GM19372 (cell line): ENCODE results near the gene RARRES2.

ENCODE experiments used
- ATAC-seq: cut with Tn5 transposase; IDR thresholded peaks from one replicate; pipeline ENCODE4 v1.9.1; 2021; ENCODE audit warnings: mild to moderate bottlenecking, low read depth, moderate library complexity; ENCODE audit not compliant: unreplicated experiment

RARRES2 gene

GRCh38 chr7:150377196-150377595 is 35.8 kb upstream of the RARRES2 start:
- no peak for ATAC-seq

- ATAC-seq, result no peak
Observed at GRCh38 chr7:150376560-150376959, 35.1 kb upstream of the RARRES2 start.

GRCh38 chr7:150375662-150376521 is 34.5 kb upstream of the RARRES2 start:
- ATAC-seq, result no peak

GRCh38 chr7:150374472-150374871 is 33.0 kb upstream of the RARRES2 start:
- no peak for ATAC-seq

GRCh38 chr7:150374026-150374425 is 32.6 kb upstream of the RARRES2 start:
- no peak for ATAC-seq

GRCh38 chr7:150373049-150373801 is 31.8 kb upstream of the RARRES2 start:
- no peak for ATAC-seq

- ATAC-seq, result no peak
Observed at GRCh38 chr7:150372271-150373048, 31.0 kb upstream of the RARRES2 start.

- no peak for ATAC-seq
Observed at GRCh38 chr7:150371996-150372270, 30.5 kb upstream of the RARRES2 start.

- ATAC-seq, result no peak
Observed at GRCh38 chr7:150371131-150371995, 29.9 kb upstream of the RARRES2 start.

GRCh38 chr7:150370612-150371071 is 29.2 kb upstream of the RARRES2 start:
- ATAC-seq, result no peak

- no peak for ATAC-seq
Observed at GRCh38 chr7:150369748-150370501, 28.5 kb upstream of the RARRES2 start.

GRCh38 chr7:150368884-150369747 is 27.7 kb upstream of the RARRES2 start:
- ATAC-seq, result peak; percentile 37

- peak; percentile 53 for ATAC-seq
Observed at GRCh38 chr7:150368096-150368883, 26.9 kb upstream of the RARRES2 start, which contains the start of gene REPIN1. TSS of gene REPIN1 (plus strand) at chr7:150368822. CDS start at chr7:150369712, 890 bp downstream.

- ATAC-seq, result no peak
Observed at GRCh38 chr7:150367677-150368095, 26.3 kb upstream of the RARRES2 start.

- no peak for ATAC-seq
Observed at GRCh38 chr7:150365673-150366398, 24.4 kb upstream of the RARRES2 start.

GRCh38 chr7:150365194-150365593 is 23.8 kb upstream of the RARRES2 start:
- ATAC-seq, result no peak

- no peak for ATAC-seq
Observed at GRCh38 chr7:150363872-150364271, 22.4 kb upstream of the RARRES2 start.
